ENCODE results near the gene SRGAP3. TPM values are rescaled to one million over a fixed set of nuclear protein-coding genes. Genes with fewer than 3 reads are reported as not detected.

SRGAP3 gene
- polyA plus RNA-seq, 1 donor, result 22.3 TPM

DNA sequence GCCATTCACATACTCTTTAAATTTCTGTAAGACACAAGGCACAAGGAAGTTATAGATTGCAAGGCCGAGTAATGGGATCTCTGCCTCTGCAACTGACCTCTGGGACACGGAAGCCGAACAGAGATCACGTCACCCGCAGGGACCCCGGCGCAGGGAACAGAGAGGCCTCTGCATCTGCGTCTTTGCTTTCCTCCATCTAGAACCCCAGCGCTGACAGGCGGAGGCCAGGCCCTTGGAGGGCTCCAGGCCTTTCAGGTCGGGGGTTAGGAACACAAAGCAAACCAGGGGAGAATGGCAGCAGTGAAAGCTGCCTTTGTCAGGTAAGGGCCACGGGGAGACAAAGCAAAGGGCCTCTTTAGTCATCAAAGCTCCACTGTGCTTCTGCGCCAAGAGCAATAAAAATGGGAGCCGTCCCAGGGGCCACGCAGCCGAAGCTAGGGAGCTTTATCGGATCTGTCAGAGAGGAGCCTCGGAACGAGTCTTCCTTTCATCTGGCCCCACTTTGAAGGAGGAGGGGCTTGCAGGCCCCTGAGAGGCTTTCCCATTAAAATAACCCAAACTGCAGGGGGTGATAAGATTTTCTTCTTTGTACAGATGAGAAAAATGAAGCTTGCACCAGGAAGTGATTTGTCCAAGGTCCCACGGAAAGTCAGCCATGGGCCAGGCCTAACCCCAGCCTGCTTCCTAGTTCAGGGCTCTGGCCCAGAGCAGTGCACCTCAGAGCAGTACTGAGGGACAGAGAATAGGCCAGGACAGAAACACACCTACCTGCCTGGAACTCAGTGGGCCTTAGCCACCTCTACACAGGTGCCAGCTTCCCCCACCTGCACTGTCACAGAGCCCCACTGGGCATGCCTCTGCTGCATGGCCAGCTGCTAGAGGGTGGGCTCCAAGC, 201.7 kb downstream of the SRGAP3 start:
- no peak for DNase-seq (ENCODE audit: low read depth)

DNA sequence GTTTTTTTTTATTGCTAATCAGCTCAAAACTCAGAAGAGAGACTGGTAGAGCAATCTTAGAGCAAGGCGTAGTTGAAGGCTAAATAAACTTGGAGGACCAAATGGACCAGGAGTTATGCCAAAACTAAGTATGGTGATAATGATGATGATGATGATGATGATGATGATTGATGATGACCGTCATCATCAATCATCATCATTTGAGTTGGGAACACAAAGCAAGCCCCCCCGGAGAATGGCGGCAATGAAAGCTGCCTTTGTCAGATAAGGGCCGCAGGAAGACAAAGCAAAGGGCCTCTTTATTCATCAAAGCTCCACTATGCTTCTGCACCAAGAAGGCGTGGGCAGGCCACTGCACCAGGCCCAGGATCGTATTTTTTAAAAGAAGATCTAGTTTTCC, 204.1 kb downstream of the SRGAP3 start:
- no peak for DNase-seq (ENCODE audit: low read depth)

DNA sequence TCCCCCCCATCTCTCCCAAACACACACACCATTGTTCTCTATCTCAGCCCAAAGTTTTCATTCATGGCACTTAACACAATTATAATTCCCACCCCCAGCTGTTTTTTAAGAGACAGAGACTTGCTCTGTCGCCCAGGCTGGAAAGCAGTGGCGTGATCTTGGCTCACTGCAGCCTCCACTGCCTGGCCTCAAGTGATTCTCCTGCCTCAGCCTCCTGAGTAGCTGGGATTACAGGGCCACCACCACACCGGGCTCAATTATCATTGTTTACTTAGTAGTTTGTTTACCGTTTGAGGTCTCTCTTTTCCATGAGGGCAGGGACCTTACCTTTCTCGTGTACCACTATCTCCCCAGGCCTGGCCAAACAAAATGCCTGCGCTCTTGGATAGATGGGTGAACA, 206.4 kb downstream of the SRGAP3 start:
- DNase-seq (ENCODE audit: low read depth), result no peak

DNA sequence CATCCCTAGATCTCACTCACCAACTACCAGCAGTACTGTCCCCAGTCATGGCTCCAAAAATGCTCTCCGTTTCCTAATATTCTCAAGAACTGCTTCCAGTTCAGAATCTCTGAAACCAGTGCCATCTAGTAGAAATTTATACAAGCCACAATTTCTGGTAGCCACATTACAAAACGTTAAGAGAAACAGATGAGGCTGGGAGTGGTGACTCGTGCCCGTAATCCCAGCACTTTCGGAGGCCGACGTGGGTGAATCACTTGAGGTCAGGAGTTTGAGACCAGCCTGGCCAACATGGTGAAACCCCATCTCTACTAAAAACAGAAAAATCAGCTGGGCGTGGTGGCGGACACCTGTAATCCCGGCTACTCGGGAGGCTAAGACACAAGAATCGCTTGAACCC, 207.8 kb downstream of the SRGAP3 start:
- DNase-seq (ENCODE audit: low read depth), result no peak

DNA sequence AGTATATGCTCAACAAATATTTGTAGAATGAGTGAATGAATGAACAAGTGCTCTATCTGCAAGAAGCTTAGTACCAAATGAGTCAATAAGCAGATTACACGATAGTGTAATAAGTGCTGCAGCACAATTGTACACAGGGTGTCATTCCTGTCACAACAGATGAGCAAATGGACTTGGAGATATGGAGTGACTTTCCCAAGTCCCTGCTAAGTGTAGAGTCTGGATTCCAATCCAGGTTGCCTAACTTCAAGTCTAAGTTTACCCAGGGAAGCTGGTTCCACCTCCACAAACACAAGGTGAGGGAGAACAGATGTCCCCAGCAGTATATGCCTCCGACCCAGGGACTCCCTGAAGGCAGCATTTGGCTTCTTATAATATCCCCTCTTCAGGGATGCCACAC, 208.4 kb downstream of the SRGAP3 start:
- DNase-seq (ENCODE audit: low read depth), result no peak

DNA sequence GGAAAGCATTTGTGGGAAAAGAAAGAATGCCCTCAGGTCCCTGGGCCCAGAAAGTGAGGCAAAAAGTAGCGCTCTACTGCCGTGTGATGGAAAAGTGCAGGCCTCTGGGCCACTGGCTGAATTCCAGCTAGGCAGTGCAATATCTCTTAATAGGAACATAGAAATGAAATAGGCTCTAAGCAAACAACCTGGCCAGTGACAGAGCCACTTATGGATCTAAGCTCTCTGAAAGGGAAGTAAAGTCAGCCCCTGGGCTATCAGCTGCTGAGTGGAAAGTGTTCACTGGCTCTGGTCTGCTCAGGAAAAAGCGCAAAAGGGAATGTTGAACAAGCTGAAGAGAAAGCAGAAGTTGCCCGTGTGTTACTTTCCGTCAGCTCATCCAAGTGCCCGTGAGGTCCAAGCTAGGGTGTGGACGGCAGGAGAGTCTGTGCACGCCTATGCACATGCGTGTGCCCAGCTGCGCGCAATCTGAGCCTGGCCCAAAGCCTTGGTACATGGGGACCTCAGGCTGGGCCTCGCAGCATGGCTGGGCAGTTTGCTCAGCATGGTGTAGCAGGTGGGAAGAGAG, 212.2 kb downstream of the SRGAP3 start:
- DNase-seq (ENCODE audit: low read depth), result peak; percentile 48

DNA sequence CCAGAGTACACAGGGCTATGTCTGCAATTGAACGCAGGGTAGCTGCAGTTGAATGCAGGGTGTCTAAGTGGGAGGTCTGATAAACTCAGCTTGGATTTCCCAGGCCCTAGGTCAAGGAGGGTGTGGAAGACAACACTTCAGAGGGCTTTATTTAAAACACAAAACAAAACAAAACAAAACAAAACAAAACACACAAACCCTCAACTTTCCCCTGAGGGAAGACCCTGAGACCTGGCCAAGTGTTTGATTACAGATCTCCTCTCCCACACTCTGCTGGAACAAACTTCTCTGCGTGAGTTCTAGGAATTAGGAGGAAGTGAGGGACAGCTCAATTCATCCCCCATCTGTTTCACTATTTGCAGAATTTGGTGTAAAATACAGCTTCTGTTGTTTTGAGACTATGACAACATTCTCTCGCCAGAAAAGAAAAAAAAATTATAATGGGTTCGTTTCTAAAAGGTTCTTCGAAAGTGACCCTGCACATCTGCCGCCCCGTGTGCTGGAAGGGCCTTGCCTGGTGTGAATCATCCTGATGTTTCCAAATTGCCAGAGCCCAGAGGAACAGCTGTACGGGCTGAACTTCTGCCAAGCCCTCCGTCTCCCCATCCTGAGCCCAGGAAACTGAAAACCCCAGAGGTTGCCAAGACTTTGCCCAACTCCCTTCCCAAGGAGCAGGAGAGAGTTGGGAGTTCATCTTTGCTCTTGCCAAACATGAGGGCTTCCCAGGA, 212.9 kb downstream of the SRGAP3 start:
- peak; percentile 69 for DNase-seq (ENCODE audit: low read depth)

DNA sequence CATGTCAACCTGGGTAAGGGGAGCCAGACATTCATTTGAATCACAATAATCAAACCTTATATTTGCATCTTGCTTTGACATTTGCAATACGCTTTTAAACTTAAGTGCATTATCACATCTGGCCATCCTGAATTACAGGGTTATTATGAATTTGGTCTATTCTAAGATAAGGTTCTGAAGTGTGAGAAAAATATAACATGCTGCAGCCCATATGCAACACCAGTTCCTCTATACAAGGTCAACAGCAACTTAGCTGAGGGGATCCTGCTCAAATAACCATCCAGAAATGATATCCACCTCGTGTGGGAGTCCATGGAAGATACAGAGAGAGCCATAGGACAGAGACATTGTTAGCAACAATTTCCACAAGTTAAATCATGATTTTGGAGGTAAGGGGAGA, 213.5 kb downstream of the SRGAP3 start:
- DNase-seq (ENCODE audit: low read depth), result no peak

DNA sequence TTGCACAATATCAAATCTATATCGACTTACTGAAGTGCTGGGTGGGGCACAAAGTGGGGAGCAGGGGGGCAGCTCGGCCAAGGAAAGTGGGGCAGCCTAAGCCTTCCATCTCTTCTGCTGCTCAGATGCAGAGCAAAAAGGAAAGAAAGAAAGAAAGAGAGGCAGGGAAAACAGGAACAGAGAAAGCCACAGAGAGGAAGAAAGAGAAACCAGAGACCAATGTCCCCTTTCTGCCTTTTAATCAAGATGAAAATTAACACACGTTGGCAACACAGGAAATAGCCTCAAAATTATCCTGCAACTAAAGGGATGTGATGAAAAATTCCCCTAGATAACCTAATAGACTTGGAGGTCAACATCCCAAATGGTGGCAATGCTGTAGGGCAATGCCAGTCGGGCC, 214.0 kb downstream of the SRGAP3 start:
- DNase-seq (ENCODE audit: low read depth), result no peak

DNA sequence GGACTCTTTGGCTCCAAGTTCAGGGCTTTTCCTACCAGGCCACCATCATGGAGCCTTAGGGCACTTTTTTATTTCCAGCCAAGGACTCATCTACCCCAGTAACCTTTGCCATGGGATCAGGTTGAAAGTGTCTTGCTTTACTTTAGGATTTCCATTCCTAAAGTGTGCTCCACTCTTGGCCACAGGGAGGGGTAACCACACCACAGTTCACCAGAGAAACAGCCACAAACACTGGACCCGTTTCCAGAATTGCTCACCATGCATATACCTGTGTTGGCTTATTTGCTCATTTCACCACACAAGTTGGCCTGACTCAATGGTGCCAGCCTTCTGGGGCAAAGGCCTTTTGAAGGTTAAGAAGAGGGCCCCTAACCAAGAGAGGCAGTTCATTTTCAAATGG, 215.6 kb downstream of the SRGAP3 start:
- no peak for DNase-seq (ENCODE audit: low read depth)

DNA sequence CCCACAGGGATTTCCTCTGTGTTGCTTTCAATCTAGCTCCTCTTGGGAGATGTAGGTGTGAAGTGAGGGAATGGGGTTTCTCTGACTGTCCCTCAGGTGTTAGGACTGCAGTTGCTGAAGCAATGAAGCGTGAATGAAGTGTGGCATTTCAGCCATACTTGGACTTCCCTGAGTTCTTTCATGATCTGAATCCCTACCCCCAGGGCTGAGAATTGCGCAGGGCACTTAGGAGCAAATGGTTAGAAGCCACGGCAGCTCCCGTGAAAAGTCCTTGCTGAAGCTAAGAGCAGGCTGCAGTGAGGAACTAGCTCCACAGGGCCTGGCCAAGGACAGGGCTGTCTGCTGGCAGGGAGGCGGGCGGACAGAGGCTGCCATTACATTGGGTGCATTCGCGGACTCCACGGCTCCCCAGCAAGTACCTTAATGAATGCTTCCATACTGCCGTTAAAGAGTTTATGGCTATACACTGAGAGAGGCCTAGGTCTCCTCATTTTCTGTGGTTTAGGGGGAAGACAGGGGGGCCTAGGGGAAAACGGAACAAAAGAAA, 217.1 kb downstream of the SRGAP3 start:
- DNase-seq (ENCODE audit: low read depth), result no peak

DNA sequence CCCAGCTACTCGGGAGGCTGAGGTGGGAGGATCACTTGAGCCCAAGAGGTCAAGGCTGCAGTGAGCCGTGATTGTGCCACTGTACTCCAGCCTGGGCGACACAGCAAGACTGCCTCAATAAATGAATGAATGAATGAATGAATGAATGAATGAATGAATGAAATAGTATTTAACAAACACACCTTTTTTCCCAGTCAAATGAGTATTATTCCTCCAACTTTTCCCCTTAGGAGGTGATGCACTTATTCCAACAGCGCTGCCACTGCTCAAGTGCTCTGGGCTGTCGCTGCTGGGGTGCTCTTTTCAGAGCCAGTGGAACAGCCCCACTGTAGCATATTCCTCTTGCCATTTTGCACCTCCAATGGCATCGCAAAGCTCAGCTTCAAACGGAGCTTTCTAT, 219.4 kb downstream of the SRGAP3 start:
- no peak for DNase-seq (ENCODE audit: low read depth)

DNA sequence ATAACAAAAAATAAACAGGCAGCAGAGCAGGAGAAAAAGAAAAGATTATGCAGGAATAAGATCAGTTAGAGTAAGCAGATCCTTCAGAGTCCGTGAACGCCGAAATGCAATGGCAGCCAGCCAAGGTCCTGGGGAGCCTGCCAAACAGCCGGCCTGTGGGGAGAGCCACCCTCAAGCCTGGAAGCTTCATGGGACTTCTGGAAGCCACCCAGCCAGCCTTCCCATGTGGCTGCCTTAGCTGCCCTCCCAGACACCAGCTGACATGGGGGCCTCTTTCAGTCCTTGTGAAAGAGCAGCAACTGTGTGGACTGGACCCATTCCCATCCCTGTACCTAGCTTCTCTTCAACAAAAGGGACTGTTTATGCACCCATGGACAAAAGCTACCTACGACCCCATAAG, 221.3 kb downstream of the SRGAP3 start:
- DNase-seq (ENCODE audit: low read depth), result no peak

DNA sequence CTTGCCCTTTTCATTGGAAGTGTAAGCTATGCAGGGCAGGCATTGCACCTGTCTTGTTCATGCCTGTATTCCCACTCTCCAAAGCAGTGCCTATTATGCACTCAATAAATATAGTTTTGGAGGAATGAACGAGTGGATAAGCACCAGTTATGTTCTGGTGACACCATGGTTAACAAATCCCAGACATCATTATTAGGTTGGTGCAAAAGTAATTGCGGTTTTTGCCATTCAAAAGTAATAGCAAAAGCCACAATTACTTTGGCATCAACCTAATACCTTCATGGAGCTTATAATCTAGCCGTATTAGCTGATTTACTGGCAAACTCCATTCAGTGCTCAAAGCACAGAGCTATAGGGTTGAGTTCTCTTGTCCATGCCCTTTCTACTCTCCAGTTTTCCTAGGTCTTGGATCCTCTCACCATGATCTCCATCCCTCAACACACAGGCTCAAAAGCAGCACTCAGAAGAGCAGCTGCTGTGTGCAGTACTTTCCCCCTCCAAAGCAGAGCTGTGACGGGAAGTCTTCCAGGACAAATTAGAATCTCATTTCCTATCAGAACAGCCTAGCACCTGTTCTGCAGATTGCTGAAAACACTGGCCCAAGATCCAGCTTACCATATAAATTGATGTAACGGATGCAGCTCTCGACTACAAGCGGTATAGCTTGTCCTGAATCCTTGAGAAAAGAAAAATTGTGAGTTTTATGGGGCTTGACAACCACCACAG, 223.0 kb downstream of the SRGAP3 start:
- DNase-seq (ENCODE audit: low read depth), result peak; percentile 83

DNA sequence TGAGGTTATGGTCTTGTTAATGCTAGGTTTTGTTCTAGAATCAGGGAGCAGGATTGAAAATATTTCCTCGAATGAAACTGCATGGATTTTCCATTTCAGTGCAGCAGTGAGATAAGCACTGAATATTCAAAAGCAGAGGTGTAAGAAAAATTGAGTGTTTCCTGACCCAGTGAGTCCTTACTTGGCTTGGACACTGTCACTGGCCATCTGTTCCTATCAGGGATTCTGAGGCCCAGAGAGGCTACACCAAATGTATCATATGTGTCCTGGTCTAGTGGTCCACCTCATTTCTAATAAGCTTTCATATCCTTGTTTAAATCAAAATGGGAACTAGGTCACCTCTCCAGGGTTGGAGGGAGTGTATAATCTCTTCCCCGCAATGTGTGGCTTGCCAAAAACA, 225.1 kb downstream of the SRGAP3 start:
- DNase-seq (ENCODE audit: low read depth), result no peak

DNA sequence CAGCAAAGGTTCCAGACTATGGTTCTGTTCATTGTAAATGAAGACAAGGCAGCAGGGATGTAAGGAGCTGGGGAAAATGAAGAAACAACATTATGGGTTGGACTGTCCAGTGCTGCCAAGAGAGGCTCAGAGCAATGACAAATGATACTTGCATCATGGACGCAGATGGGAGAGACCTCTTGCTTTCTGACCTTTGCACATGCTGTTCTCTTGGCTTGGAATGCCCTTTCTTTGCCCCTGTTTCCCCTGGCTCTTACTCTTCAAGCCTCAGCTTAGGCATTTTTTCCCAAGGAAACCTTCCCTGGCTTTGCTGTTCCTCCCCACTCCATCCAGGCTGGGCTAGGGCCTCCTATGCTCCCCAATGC, 226.2 kb downstream of the SRGAP3 start:
- no peak for DNase-seq (ENCODE audit: low read depth)

DNA sequence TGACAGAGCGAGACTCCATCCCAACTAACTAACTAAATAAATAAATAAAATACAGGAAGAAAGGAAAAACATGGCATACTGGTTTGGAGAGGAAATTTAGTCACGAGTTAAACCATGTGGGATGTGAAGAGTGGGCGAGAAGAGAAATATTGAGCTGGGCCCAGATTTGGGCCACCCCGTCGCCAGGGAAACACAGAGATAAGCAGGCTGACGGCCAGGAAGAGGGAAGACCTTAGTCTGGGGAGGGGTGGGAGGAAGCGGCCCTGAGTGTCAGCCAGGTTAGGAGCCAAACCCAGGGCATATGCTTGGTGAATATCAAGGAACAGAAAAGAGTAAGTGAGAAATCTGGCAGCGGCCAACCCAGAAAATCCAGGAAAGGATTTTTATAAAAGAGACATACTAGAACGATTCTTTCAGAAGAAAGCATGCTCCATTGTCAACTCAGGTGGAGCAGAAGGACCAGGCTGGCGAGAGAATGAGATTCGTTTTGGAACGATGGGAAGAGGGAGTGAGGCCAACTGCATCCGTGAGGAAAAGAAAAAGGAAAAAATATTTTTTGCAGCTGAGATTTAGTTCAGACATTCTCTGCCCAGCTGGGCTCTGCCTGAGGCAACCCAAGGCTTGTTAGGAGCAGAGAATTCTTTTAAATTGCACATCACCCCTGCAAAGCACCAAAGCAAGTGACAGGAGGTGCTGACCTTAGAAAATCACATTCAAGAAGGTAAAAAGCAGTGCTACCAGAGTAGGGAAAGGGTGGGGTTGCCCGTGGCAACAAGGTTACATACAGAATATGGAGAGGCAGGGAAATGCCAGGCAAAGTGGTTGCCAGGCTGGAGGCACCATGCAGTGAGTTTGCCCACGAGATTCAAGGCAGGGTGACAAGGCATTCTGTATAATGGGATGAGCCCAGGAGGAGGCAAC, 226.9 kb downstream of the SRGAP3 start:
- DNase-seq (ENCODE audit: low read depth), result no peak

DNA sequence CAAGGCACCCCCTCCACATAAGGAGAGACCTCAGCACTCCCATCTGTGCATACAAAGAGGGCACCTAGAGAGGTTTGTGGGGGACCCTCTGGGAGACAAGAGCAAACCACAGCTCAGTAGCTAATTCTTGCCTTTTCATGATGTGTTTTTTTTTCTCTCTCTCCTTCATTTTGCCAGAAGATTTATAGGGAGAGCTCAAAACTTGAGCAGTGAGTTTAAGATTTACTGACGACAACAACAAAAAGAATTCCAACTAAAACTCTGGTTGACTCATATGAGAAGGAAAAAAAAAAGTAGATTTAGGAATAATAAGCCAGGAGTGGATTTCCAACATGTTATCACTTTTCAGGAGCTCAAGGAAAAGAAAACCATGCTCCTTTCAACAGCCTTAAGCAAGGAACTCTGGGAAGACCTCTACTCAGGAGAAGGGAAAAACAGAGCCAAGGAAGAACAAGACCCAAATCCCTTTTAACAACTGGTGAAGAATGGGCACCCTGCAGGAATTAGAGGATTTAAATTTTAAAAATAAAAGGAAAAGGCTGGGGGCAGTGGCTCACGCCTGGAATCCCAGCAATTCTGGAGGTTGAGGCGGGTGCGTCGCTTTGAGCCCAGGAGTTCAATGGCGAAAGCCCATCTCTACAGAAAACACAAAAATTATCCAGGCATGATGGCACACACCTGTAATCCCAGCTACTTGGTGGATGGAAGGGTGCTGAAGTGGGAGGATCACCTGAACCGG, 228.0 kb downstream of the SRGAP3 start:
- DNase-seq (ENCODE audit: low read depth), result no peak

DNA sequence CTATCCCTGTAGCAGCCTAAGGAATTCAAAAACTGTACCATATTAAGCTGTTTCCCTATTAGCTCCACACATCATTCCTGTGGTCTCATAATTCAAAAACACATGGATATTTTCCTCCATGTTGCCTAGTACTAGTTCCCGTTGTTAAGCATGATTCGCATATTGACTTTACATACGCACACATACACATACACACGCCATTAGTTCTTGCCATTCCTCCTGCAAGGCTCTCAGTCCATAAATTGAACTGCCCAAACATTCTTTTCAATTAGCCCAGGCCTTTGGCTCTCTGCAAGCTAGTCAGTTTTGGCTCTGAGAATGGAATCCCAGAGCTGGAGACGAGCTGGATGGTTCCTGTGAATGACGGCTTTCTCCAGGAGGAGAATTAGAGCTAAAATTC, 229.0 kb downstream of the SRGAP3 start:
- no peak for DNase-seq (ENCODE audit: low read depth)
